A549 (cell line): Measurements from ENCODE around the gene KRT27. TPM values are rescaled to one million over a fixed set of nuclear protein-coding genes. Genes with fewer than 3 reads are reported as not detected.

Experiments used
- ATAC-seq, 2 experiments: fragments of 200-7000 bp in 1 of 2; fragments of >200 bp in 1 of 2; cut with Nextera tagmentation in 1 of 2; cut with Tn5 transposase in 1 of 2; 3 replicates each; pipeline versions ENCODE4 v1.8.0 to v1.9.1; 2018 to 2020; ENCODE audit warnings: mild to moderate bottlenecking in 1 of 2, moderate library complexity in 1 of 2
- CTCF ChIA-PET: fragments of 300-600 bp; sonication (Branson Sonifier 250); formaldehyde crosslinking; extraction: SDS; loops from one replicate; lab custom pipeline; 2021; ENCODE audit warnings: antibody characterized with exemption, inconsistent platforms; lab: Yijun Ruan, JAX
- POLR2A ChIA-PET: fragments of 350-600 bp; formaldehyde crosslinking; extraction: SDS; loops from one replicate; lab custom pipeline; 2021; ENCODE audit warnings: antibody characterized with exemption, inconsistent platforms; lab: Yijun Ruan, JAX
- DNase-seq, 2 experiments: peaks; one replicate each; pipeline versions ENCODE4 v3.0.0 to v3.0.0-alpha.2; 2011 to 2016; ENCODE audit warnings: low read depth in 1 of 2, low spot score in 1 of 2
- FAIRE-seq: peaks from 2 replicates; lab custom pipeline; 2011; peaks lifted over from hg19 to GRCh38; lab: Jason Lieb, UNC
- H3K27ac ChIP-seq, 2 experiments: fragments of >200 bp; sonication (Bioruptor Twin); formaldehyde crosslinking; 3 replicates each; pipeline ENCODE4 v1.5.1; 2016 to 2017
- H3K4me1 ChIP-seq: fragments of >200 bp; sonication (Bioruptor Twin); formaldehyde crosslinking; 3 replicates; pipeline ENCODE4 v1.6.1; 2016
- H3K4me2 ChIP-seq: fragments of >200 bp; sonication (Bioruptor Twin); formaldehyde crosslinking; 3 replicates; pipeline ENCODE4 v1.6.1; 2016
- H3K4me3 ChIP-seq: fragments of >200 bp; sonication (Bioruptor Twin); formaldehyde crosslinking; 3 replicates; pipeline ENCODE4 v1.5.1; 2016
- H3K9me3 ChIP-seq: fragments of >200 bp; sonication (Bioruptor Twin); formaldehyde crosslinking; 3 replicates; pipeline ENCODE4 v1.6.1; 2016
- EHMT2 ChIP-seq: fragments of 200-600 bp; sonication (generic); IDR thresholded peaks from 2 replicates; pipeline ENCODE4 v1.6.1; 2016; ENCODE audit warnings: antibody characterized with exemption, low read depth, mild to moderate bottlenecking, moderate library complexity
- FOSB ChIP-seq: fragments of 250-450 bp; sonication (Bioruptor Pico); IDR thresholded peaks from 2 replicates; pipeline ENCODE4 v1.5.0; 2020; ENCODE audit warnings: mild to moderate bottlenecking, moderate library complexity
- HEYL ChIP-seq: fragments of 250-450 bp; sonication (Bioruptor Pico); IDR thresholded peaks from 2 replicates; pipeline ENCODE4 v1.8.0; 2021; ENCODE audit warnings: mild to moderate bottlenecking, moderate library complexity
- HOXA7 ChIP-seq: fragments of 250-450 bp; sonication (Bioruptor Pico); IDR thresholded peaks from 2 replicates; pipeline ENCODE4 v1.5.0; 2020; ENCODE audit warnings: mild to moderate bottlenecking, moderate library complexity
- JUNB ChIP-seq: fragments of >200 bp; sonication (Bioruptor Twin); formaldehyde crosslinking; IDR thresholded peaks from 2 replicates; pipeline ENCODE4 v1.6.1; 2016
- MAFK ChIP-seq: fragments of 450-650 bp; IDR thresholded peaks from 2 replicates; pipeline ENCODE4 v1.6.1; 2014; ENCODE audit not compliant: partially characterized antibody
- NFE2L2 ChIP-seq: fragments of 150-350 bp; conservative IDR thresholded peaks from 2 replicates; pipeline ENCODE4 v1.6.1; 2014; ENCODE audit warnings: low read length
- NPAS2 ChIP-seq: fragments of 250-450 bp; sonication (Bioruptor Pico); IDR thresholded peaks from 2 replicates; pipeline ENCODE4 v1.8.0; 2022; ENCODE audit warnings: mild to moderate bottlenecking, moderate library complexity, borderline replicate concordance
- NR3C1 ChIP-seq: fragments of >200 bp; sonication (Bioruptor Twin); formaldehyde crosslinking; IDR thresholded peaks from 3 replicates; pipeline ENCODE4 v1.6.1; 2017
- PHF8 ChIP-seq: fragments of 200-600 bp; sonication (generic); IDR thresholded peaks from 2 replicates; pipeline ENCODE4 v1.6.1; 2016; ENCODE audit warnings: low read depth, mild to moderate bottlenecking, antibody characterized with exemption, moderate library complexity, borderline replicate concordance
- POLR2AphosphoS2 ChIP-seq: conservative IDR thresholded peaks from 2 replicates; pipeline ENCODE4 v1.6.1; 2012; ENCODE audit warnings: low read length, improper control_type of control experiment, inconsistent platforms
- RAD21 ChIP-seq, 2 experiments: fragments of >200 bp in 1 of 2; sonication (Bioruptor Twin) in 1 of 2; formaldehyde crosslinking in 1 of 2; IDR thresholded peaks in 1 of 2; conservative IDR thresholded peaks in 1 of 2; 2 replicates in 1 of 2; 3 replicates in 1 of 2; pipeline ENCODE4 v1.6.1; 2012 to 2018; ENCODE audit warnings: inconsistent platforms in 1 of 2
- SMC3 ChIP-seq: fragments of >200 bp; sonication (Bioruptor Twin); formaldehyde crosslinking; IDR thresholded peaks from 3 replicates; pipeline ENCODE4 v1.6.1; 2018; ENCODE audit warnings: inconsistent platforms
- ZNF302 ChIP-seq: fragments of 250-450 bp; sonication (Bioruptor Pico); IDR thresholded peaks from 2 replicates; pipeline ENCODE4 v1.9.0; 2021; ENCODE audit warnings: inconsistent platforms, mild to moderate bottlenecking, moderate library complexity
- WGBS: methylation state at CpG from one replicate; pipeline ENCODE4 v1.1.6; 2017; ENCODE audit errors: missing lambda C conversion rate; 5-methylcytosine and 5-hydroxymethylcytosine counted together
- polyA plus RNA-seq, 4 experiments: library from polyadenylated mRNA; depleted of rRNA in 3 of 4; stranded (reverse); fragments of >200 nt; fragmentation: RNase III in 1 of 4; extraction: RNeasy Plus Mini Kit Qiagen cat#74134 plus additional on column Dnase treatment in 1 of 4; gene quantifications; 2 replicates in 3 of 4; 3 replicates in 1 of 4; pipeline ENCODE4 v1.2.3, GENCODE V29; 2011 to 2017
- TF ChIP-seq, protein P1 (sequence below): fragments of >200 bp; sonication (Bioruptor Twin); formaldehyde crosslinking; IDR thresholded peaks from 3 replicates; pipeline ENCODE4 v1.5.1; 2016
- TF ChIP-seq, protein P2 (sequence below): IDR thresholded peaks from 2 replicates; pipeline ENCODE4 v1.6.1; 2012
- TF ChIP-seq, protein P3 (sequence below): IDR thresholded peaks from 2 replicates; pipeline ENCODE4 v1.6.1; 2012
- TF ChIP-seq, protein P4 (sequence below): fragments of 450-650 bp; IDR thresholded peaks from 2 replicates; pipeline ENCODE4 v1.6.1; 2014; ENCODE audit warnings: antibody characterized with exemption

KRT27 gene
- polyA plus RNA-seq, 2 of the 4 experiments (the other 2 are of a cell fraction): not detected

DNA sequence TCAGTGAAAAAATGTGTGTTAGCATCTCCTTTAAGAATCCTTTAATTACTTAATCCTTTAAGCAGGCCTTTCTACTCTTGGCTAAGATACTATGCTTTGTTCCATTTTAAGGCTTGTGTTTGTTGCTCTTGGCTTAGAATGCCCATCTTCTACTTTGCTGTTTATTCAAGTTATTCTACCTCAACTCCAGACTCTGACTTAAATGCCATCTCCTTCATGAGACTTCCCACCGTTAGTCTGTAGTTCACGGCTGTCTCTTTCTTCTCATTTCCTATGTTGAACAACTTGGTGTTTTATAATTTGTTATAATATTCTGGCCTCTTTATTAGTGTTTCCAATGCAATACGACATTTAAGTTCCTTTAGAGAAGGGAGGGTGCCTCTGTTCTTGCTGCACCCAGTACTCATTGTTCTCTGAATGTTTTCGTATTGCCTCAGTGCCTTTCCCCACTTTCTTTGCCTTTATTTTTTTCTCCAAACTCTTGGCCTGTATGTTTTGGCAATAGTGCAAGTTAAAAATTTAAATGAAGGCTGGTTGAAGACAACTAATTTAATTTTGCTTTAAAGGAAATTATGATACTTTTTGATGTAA is 46.2 kb upstream of the KRT27 start:
- TF ChIP-seq SMC3 (no peak), EHMT2 (no peak), JUNB (no peak), FOSB (no peak), NFE2L2 (no peak), NPAS2 (CRISPR knock-in tag) (no peak), HEYL (CRISPR knock-in tag) (no peak), NR3C1 (no peak), POLR2AphosphoS2 (no peak), HOXA7 (CRISPR knock-in tag) (no peak), RAD21 (conservative IDR thresholded peaks at IDR 0.05 in 1 of 2, IDR thresholded peaks at IDR 0.05 in 1 of 2) (no peak), PHF8 (no peak), ZNF302 (CRISPR knock-in tag) (no peak)
- TF ChIP-seq, protein P1, sequence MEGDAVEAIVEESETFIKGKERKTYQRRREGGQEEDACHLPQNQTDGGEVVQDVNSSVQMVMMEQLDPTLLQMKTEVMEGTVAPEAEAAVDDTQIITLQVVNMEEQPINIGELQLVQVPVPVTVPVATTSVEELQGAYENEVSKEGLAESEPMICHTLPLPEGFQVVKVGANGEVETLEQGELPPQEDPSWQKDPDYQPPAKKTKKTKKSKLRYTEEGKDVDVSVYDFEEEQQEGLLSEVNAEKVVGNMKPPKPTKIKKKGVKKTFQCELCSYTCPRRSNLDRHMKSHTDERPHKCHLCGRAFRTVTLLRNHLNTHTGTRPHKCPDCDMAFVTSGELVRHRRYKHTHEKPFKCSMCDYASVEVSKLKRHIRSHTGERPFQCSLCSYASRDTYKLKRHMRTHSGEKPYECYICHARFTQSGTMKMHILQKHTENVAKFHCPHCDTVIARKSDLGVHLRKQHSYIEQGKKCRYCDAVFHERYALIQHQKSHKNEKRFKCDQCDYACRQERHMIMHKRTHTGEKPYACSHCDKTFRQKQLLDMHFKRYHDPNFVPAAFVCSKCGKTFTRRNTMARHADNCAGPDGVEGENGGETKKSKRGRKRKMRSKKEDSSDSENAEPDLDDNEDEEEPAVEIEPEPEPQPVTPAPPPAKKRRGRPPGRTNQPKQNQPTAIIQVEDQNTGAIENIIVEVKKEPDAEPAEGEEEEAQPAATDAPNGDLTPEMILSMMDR: no peak
- TF ChIP-seq, protein P2, sequence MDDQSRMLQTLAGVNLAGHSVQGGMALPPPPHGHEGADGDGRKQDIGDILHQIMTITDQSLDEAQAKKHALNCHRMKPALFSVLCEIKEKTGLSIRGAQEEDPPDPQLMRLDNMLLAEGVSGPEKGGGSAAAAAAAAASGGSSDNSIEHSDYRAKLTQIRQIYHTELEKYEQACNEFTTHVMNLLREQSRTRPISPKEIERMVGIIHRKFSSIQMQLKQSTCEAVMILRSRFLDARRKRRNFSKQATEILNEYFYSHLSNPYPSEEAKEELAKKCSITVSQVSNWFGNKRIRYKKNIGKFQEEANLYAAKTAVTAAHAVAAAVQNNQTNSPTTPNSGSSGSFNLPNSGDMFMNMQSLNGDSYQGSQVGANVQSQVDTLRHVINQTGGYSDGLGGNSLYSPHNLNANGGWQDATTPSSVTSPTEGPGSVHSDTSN: no peak
- TF ChIP-seq, protein P3, sequence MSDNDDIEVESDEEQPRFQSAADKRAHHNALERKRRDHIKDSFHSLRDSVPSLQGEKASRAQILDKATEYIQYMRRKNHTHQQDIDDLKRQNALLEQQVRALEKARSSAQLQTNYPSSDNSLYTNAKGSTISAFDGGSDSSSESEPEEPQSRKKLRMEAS: no peak
- TF ChIP-seq, protein P4, sequence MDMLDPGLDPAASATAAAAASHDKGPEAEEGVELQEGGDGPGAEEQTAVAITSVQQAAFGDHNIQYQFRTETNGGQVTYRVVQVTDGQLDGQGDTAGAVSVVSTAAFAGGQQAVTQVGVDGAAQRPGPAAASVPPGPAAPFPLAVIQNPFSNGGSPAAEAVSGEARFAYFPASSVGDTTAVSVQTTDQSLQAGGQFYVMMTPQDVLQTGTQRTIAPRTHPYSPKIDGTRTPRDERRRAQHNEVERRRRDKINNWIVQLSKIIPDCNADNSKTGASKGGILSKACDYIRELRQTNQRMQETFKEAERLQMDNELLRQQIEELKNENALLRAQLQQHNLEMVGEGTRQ: no peak
- Histone ChIP-seq H3K4me2 (peak overlapping the region; percentile 31; the same call in 2 of the 3 replicates), H3K4me1 (peaks cover 11% of the 10 kb centered on the region), H3K27ac (no peak overlapping the region; a peak in 1 of 6 replicates), H3K4me3 (no peak overlapping the region), H3K9me3 (no peaks in the 10 kb centered on the region)
- DNase-seq: no peak
- WGBS: 92% methylated on average over 4 of the region's 4 CpGs
- CTCF ChIA-PET: interaction anchor here (1.1 to 2.1 kb wide), 3 partner anchors 28 to 834 kb away, joined by 4 to 12 read pairs (median 4); no protein-coding TSS in a partner anchor
- FAIRE-seq: no peak
- ATAC-seq: no peak
- POLR2A ChIA-PET: interaction anchor here (0.7 to 1.1 kb wide), 3 partner anchors 10 to 860 kb away, joined by 3 to 9 read pairs (median 3); partner anchors contain the start of gene EIF1

DNA sequence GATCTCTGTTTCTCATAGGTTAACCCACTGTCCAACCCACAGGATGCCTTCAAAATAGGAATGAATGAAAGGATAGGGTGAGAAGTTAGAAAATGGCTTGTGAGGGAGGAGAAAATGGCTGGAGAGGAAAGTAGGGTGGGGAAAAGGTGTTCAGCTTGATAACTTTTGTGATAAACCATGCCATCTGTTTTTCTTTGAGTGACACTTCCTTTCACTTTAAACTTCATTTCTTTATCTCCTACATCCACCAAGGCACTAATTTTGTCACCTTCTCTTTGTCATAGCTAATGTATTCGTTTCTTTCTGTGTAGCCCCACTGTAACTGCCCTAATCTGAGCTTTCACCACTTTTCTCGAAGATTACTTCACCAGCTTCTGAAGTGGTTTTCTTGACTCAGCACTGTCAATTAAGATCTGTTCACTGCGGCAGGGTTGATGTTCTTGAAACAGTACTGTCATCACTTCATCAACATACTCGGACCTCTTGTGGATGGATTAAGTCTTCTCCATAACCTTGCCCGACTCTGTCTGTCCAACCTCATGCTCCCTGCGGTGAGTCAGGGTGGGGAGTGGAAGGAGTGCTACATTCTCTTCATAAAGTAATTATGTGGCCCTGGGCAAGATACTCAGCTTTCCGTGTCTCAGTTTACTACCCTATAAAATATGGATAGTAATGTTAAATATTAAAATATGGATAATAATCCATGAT is 45.5 kb upstream of the KRT27 start:
- FAIRE-seq (peak; percentile 39), DNase-seq (peak in 1 of 2 experiments; percentile 36), ATAC-seq (peak; percentile 64 to 67; a peak in 5 of 6 replicates)
- ChIA-PET CTCF (interaction anchor here (1.3 to 2.1 kb wide), 3 partner anchors 19 to 835 kb away, joined by 4 to 12 read pairs (median 4); no protein-coding TSS in a partner anchor), POLR2A (interaction anchor here (0.7 to 1.1 kb wide), 2 partner anchors 9 to 861 kb away, joined by 3 to 9 read pairs; partner anchors contain the start of gene EIF1)
- Histone ChIP-seq H3K27ac (no peak overlapping the region), H3K4me2 (peak overlapping the region; percentile 31), H3K4me3 (no peak overlapping the region), H3K9me3 (no peaks in the 10 kb centered on the region), H3K4me1 (peaks cover 11% of the 10 kb centered on the region)
- 51% methylated on average over 7 of the region's 7 CpGs for WGBS
- TF ChIP-seq MAFK (peak; percentile 8), HOXA7 (CRISPR knock-in tag) (no peak)
